ENCODE data around the gene GALK2.

GALK2 gene

GRCh38 chr15:49379996-49380395 lies 209.9 kb downstream of the GALK2 start:
- in situ Hi-C loops (cut with MboI; ENCODE audit: low pct_unique_long_range_greater_than_20kb, low sequenced_read_pairs, unreplicated experiment), result no loop called here
- TF ChIP-seq, protein P1, sequence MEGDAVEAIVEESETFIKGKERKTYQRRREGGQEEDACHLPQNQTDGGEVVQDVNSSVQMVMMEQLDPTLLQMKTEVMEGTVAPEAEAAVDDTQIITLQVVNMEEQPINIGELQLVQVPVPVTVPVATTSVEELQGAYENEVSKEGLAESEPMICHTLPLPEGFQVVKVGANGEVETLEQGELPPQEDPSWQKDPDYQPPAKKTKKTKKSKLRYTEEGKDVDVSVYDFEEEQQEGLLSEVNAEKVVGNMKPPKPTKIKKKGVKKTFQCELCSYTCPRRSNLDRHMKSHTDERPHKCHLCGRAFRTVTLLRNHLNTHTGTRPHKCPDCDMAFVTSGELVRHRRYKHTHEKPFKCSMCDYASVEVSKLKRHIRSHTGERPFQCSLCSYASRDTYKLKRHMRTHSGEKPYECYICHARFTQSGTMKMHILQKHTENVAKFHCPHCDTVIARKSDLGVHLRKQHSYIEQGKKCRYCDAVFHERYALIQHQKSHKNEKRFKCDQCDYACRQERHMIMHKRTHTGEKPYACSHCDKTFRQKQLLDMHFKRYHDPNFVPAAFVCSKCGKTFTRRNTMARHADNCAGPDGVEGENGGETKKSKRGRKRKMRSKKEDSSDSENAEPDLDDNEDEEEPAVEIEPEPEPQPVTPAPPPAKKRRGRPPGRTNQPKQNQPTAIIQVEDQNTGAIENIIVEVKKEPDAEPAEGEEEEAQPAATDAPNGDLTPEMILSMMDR (IDR thresholded peaks at IDR 0.05; ENCODE audit: extremely low read depth, insufficient read depth, missing control alignments), result no peak
- DNase-seq (ENCODE audit: low spot score), result no peak

DNA sequence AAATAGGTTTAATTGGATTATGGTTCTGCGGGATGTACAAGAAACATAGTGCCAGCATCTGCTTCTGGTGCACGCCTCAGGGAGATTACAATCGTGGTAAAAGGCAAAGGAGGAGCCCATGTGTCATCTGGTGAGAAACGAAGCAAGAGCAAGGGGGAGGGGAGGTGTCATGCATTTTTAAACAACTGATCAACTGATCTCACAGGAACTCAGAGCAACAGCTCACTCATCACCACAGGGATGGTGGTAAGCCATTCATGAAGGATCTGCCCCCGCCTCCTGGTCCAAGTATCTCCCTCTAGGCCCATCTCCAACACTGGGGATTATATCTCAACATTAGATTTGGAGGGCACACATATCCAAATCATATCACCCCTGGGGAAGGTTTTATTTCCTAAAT lies 210.9 kb downstream of the GALK2 start:
- TF ChIP-seq, protein P1 (IDR thresholded peaks at IDR 0.05; ENCODE audit: extremely low read depth, insufficient read depth, missing control alignments), result no peak
- in situ Hi-C loops (cut with MboI; ENCODE audit: low pct_unique_long_range_greater_than_20kb, low sequenced_read_pairs, unreplicated experiment), result no loop called here
- DNase-seq (ENCODE audit: low spot score), result no peak
